ENCODE measurements around the gene PEF1.
A peak's percentile ranks its signal among the peaks of the same experiment; 100 is the strongest.
"Not testable (repeated sequence)": the region's sequence is repeated elsewhere in the genome, so short reads cannot be mapped to it uniquely, and the experiment has no call there.

Gene PEF1

DNA sequence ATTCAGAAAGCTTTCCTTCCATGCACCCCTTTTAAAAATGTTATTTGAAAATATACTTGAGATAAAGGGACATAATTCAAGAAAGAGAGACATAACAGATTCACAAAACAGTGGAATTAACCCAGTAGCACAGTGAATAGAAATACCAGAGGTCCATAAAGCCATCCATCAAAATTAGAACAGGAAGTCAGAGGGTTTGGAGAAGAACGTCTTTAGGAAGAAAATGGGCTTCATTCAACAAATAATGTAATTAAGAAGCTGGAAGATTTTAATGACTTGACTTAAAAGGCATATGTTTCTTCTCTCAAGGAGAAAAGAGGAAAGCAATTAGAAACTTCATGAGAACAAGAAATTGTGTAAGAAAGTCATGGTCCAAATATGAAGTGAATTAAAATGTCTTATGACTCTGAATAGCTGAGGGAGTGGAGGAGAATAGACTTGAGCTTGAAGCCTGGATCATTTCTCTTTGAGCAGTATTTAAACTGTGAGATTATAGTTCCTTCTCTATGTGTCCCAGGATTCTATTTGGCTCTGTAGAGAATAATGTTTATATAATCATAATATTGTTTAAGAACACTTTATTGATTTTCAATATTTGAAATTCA, 35.1 kb downstream of the PEF1 start:
- DNase-seq (ENCODE audit: low read depth): no peak

DNA sequence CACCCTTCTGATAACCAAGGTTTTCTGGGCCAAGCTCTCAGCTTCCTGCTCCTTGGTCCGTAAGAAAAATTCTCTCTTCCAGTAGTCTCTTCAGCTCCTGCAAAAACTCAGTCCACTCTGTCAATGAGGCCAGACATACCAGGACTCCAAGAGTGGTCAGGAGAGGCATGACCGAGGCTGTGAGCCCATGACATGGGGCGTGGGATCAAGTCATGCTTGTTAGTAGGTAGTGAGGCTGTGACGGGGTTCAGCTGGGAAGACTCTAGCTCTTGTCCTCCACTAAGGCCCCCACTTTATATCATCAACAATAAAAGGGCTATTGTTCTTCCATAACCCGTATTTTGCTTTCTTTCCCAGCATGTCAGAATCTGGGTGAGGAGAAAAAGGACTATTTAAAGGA, 37.3 kb downstream of the PEF1 start:
- no peak for DNase-seq (ENCODE audit: low read depth)

DNA sequence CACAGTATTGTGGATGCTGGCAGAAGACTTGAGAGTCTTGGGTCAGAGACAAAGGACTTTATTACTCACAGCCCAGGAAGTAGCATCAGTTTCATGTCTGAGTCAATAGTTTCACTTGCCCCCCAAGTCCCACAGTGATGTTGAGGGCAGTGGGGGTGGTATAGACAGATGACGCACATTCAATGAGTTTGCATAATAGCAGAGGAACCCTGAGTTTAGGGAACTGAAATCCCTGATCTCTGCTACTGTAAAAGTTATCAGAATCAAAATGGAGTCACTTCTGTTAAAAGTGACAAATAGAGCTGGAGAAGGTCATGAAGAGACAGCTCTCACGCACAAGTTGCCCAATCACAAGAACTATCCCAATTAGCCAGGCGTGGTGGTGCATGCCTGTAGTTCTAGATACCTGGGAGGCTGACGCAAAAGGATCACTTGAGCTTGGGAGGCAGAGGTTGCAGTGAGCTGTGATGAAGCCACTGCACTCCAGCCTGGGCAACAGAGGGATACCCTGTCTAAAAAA, 38.7 kb downstream of the PEF1 start:
- DNase-seq (ENCODE audit: low read depth): no peak

DNA sequence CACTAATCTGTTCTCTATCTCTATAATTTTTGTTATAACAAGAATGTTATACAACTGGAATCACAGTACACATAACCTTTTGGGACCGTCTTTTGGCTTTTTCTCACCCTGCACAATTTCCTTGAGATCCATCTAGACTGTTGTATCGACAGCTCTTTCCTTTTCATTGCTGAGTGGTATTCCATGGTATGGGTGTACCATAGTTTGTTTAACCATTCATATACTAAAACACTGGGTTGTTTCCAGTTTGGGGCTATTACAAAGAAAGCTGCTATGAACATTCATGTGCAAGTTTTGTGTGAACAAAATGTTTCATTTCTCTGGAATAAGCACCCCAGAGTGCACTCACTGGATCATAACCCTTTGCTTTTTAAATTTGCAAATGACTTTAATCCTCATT, 42.6 kb downstream of the PEF1 start:
- DNase-seq (ENCODE audit: low read depth): no peak

DNA sequence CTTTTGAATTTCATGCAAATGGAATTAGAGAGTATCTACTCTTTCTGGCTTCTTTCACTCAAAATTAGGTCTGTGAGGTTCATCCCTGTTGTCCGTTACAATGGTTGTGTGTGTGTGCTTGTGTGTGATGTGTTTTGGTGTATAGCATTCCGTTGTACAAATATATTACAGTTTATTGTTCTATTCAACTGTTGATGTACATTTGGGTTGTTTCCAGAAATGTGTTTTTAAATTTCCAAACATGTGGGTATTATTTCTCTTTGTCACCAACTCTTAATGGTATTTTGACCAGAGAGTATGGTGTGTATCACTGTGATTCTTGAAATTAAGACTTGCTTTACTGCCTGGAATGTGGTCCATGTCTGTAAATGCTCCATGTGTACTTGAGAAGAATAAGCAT, 44.0 kb downstream of the PEF1 start:
- no peak for DNase-seq (ENCODE audit: low read depth)

DNA sequence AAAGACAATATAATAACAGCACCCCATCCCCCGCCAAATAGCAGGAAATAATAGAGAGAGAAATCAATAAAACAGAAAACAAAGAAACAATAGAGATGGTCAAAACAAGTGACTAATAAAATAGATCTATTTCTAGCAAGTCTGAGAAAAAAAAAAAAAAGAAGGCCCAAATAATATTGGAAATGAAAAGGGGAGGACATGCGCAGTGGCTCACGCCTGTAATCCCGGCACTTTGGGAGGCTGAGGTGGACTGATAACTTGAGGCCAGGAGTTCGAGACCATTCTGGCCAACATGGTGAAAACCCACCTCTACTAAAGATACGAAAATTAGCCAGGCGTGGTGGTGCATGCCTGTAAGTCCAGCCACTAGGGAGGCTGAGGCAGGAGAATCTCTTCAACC, 45.7 kb downstream of the PEF1 start:
- DNase-seq (ENCODE audit: low read depth): no peak

DNA sequence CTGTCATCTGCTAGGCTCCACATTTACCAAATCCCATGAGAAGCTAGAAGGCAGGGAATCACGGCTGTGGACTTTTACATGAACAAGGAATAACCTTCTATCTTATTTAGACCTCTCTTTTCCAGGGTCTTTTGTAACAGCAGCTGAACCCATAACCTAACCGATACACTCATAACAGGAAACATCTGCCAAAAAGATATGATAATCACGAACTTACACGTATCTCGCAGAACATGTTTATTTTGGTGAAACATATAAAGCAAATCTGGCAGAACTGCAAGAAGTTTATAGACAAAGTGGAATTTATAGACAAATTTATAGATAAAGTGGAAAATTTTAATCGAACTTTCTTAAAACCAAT, 48.0 kb downstream of the PEF1 start:
- no peak for DNase-seq (ENCODE audit: low read depth)

DNA sequence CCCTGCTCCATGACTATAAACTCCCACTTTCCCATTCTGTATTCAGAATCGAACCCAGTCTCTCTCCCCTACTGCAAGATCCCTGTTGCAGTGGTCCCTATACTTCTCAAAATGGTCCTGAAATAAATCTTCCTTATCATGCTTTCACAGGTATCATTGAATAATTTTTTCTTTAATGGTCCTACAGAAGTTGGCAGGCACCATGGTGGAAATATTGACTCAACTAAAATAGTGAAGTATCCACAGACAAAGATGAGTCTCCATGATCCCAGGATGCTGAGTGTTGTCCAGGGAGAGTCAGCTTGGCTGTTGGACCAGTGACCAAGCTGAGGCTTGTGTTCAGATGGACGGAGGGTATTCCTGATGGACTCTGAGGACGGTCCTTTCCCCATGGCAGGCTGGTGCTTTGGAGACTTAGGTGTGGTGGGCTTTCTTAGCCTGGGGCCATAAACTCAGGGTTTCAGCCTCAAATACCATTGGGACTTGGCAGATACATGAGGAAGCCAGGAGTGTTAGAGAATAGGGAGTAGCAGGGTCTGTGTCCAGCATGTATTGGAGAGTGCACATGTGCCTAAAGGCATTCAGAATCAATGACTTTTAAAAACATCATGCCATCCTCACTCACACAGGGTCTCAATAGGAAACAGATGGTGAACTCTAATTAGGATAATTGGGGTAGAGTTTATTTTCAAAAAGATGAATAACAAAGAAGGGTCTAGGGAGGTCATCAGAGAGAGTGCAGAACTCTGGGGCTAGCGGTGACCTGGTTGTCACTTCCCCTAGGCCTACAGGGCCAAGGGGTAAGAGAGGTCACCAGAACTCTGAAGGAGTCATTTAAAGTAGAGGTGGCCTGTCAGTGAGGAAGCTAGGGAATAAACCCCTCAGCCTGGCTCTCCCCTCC, 48.6 kb downstream of the PEF1 start:
- DNase-seq (ENCODE audit: low read depth): no peak

DNA sequence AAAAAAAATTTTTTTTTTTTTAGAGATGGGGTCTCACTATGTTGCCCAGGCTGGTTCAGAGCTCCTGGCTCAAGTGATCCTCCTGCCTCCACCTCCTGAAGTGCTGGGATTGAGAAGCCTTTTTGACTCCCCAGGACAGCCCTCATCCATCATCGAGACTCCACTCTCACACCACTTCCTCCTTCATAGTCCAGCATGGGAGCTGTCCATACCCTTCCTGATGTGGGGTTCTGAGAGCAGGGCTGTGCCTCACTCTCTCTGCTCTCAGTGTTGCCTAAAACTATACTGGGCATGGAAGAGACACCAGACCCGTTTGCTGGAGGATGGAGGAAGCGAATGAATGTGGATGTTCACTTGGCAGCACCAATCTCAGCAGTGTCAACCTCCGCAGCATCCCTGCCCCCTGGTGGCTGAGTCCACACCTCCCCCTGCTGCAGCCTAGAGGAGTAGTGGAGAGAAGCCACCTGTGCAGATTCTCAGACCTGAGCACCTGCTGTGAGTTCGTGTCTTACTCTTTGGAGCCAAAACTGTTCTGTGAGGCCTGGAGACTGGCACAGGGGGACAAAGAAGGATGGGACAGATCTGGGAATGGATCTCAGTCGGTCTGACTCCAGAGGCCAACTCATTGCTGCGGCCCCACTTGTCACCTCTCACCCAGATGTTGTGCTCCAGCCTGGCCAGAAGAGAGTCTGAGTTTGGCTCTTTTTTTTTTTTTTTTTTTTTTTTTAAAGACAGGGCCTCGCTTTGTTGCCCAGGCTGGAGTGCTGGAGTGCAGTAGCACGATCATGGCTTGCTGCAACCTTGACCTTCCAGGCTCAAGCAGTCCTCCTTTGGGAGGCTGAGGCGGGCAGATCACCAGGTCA, 50.7 kb downstream of the PEF1 start:
- peak; percentile 48 for DNase-seq (ENCODE audit: low read depth)

DNA sequence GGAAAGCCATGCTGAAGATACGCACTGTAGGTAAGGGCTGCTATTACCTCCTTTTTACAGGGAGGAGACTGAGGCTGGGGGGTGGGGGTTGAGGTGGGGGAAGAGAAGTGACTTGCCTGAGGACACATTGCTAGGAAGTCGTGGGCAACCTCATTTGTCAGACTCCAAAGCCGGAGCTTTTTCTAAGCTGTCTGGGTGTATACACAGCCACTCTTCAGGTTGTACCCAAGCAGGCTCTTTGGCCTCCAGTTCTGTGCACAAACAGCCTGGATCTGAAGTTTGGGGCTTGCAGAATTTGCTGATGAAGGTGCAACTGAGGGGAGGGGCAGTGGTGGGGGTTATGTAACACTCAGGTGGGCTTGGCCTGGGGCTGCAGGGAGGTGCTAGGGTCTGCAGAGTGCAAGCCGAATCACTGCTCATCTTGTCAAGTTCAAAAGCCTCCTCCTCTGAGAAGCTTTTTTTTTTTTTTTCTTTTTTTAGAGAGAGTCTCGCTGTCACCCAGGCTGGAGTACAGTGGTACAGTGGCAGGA, 51.5 kb downstream of the PEF1 start:
- no peak for DNase-seq (ENCODE audit: low read depth)

DNA sequence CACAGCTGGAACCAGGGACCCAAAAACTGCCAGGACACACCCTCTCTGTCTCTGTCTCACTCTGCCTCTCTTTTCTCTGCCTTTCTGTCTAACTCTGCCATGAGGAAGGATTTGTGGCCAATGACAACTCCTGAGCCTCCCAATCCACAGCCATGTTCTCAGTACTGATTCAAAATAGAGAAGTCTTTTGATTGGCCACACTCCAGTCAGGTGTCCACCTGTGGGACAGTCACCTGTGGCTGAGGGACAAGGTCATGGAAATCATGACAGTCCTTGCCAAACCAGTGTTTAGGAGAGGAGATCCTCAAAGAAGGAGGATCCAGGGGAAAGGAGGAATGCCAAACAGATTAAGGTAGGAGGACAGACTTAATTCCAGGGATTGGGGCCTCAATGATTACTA, 52.5 kb downstream of the PEF1 start:
- no peak for DNase-seq (ENCODE audit: low read depth)

DNA sequence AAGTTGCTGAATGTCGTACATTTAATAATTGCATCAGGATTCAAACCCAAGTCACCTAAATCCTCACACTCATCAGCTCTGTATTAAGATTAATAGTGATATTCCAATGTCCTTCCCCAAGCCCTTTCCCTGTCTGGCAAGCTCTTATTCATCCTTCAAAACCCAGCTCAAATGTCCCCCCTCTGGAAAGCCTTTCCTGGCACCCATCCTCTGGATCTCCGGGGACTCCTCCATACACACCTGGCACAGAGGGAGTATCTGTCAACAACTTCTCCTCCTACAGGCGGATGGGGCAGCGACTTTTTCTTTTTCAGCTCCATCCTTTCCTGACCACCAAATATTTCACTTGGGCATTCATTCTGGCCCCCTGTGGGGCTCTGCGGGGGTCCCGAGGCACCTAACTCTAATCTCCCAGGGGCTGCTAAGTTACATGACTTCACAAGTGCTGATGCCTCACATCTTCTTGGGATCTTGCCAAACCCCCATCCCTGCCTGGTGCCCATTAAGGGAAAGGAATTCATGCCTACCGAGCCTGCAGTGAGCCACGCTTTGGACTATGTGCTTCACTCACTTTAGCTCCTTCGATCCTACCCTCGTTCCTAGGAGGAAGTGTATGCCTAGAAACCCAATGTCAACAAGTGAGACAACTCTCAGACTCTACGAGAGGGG, 53.1 kb downstream of the PEF1 start:
- DNase-seq (ENCODE audit: low read depth): no peak

DNA sequence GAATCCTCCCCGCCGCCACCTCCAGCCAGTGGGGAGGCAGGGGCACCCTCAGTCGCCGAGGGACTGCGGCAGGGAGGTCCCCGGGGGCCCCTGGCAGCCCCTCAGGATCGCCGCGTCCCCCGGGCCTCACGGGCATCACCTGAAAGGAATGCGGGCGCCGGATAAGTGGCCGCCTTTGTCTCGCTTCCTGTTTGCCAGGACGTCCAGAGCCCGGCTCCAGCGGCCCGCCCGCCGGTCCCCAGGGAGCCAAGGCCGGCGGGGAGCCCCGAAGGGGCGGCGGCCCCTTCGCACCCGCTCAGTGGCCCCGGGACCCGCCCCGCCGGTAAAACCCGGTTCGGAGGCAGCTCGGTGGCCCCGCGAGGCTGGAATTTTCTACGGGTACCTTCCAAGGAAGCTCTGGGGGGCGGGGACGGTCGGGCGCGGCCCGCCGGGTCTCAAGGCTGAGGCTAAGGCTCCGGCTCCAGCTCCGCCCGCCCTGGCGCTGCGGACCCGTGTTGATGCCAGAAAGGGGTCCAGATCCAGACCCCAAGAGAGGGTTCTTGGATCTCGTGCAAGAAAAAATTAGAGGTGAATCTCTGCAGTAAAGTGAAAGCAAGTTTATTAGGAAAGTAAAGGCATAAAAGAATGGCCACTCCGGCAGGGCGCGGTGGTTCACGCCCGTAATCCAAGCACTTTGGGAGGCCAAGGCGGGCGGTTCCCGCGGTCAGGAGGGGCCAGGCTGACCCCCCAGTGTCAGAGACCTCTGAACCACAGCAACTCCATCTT, 55.7 kb downstream of the PEF1 start:
- no peak for DNase-seq (ENCODE audit: low read depth)

DNA sequence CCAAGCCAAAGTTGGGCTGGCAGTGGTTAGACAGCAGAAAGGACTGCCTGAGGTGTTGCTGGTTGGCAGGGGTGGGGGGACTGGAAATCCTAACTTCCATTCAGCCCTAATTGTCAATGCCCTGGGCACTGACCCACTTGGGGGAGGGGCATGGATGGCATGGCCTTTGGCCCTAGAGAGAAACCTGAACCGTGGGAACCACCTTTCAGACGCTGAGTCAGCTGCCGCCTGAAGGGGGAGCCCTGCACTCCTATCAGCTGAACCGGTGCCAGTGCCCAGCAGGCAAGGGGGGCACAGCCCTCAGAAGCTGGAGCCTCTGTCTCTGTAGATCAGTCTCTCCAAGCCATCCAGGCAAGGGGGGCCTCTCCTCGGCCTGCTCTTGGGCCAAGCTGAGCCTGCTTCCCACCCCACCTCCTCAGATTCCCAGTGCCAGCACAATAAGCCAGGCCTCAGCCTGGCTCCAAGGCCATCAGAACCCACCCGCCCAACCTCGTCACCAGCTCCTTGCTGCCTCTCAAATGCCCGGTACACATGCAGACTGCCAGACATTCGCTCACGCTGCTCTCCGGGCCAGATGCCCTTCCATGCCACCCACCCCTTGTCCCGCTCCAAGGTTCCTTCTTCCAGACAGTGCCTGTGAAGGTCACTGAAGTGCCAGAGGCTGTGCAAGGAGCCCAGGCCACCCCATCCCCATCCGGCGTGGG, 56.8 kb downstream of the PEF1 start:
- no peak for DNase-seq (ENCODE audit: low read depth)

DNA sequence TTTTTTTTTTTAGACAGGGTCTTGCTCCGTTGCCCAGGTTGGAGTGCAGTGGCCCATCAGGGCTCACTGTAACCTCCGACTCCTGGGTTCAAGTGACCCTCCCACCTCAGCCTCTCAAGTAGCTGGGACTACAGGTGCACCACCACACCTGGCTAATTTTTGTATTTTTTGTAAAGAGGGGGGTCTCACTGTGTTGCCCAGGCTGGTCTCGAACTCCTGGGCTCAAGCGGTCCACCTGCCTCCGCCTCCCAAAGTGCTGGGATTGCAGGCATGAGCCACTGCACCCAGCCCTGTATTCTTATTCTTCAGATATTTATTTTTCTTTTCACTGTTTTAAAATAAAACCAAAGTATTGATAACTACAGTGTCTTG, 57.4 kb downstream of the PEF1 start:
- not testable (repeated sequence) for DNase-seq (ENCODE audit: low read depth)

DNA sequence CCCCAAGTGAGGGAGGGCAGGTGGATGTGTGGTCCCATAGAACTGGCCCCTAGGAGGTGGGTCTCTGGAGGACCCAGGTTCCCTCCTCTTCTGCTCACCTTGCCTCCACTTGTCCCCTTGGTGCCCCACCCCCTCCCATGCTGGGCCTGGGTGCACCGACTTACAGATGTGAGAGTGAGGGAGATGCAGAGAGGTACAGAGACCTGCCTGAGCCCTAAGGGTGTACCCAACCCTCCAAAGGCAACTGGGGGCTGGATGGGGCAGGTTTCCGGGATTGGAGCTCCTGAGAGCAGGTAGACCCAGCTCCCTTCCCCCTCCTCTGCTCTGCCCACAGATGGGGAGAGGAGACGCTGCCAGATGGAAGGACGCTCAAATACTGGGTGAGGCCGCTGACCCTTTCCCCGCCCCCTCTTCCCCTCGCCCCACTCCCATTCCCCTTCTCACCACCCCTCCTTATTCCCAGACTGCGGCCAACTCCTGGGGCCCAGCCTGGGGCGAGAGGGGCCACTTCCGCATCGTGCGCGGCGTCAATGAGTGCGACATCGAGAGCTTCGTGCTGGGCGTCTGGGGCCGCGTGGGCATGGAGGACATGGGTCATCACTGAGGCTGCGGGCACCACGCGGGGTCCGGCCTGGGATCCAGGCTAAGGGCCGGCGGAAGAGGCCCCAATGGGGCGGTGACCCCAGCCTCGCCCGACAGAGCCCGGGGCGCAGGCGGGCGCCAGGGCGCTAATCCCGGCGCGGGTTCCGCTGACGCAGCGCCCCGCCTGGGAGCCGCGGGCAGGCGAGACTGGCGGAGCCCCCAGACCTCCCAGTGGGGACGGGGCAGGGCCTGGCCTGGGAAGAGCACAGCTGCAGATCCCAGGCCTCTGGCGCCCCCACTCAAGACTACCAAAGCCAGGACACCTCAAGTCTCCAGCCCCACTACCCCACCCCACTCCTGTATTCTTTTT, 58.0 kb downstream of the PEF1 start:
- DNase-seq (ENCODE audit: low read depth): no peak

DNA sequence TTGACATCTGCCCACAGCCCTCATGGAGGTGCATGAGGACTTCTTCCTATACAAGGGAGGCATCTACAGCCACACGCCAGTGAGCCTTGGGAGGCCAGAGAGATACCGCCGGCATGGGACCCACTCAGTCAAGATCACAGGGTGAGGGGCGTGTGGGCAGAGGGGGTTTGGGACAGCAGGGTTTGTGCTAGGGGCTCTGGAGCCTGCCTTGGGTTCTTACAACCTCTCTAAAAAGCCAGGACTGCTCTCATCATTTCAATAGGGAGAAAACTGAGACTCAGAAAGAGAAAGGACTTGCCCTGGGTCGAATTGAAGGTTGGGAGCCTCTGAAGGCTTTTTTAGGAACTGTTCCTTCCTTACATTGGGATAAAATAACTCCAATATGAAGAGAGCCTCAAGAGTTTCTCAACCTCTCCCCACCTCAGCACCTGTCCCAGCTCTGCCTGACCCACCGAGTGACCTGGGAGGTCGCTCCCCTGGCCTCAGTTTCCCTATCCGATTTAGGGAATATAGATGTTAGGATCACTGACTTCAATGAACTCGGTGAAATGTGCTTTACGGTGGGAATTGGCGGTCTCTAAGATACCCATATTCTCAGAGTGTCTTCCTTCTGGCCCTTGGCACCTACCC, 58.8 kb downstream of the PEF1 start:
- no peak for DNase-seq (ENCODE audit: low read depth)

DNA sequence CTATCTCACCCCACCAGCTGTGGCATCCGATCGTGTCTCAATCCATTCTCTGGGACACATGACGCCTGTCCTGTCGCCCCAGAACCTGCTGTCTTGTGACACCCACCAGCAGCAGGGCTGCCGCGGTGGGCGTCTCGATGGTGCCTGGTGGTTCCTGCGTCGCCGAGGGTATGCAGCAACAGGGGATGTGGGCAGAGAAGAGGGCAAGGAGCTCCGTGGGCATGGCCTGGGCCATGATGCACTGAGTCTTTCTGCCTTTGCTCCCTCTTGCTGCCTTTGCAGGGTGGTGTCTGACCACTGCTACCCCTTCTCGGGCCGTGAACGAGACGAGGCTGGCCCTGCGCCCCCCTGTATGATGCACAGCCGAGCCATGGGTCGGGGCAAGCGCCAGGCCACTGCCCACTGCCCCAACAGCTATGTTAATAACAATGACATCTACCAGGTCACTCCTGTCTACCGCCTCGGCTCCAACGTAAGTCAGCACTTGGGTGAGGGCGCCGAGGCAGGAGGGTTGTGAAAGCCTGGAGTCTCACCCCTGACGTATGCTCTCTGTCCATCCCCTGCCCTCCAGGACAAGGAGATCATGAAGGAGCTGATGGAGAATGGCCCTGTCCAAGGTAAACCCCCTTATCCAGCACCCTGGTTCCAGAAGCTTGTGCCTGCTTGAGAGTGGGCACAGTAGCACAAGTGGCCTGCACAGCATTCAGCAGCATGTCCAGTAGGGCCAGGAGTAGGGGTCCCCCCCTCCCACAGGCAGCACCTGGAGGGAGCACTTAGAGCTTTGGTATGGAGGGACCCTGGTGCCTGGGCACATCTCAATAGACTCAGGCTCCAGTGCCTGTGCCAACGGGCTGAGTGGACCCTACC, 59.6 kb downstream of the PEF1 start:
- no peak for DNase-seq (ENCODE audit: low read depth)
